Activated T-cell treated with anti-CD3 and anti-CD28 coated beads, Interleukin-2, amount 50 U/mL, for 72 hours (primary cell): ENCODE data around the gene BMP7. TPM values are rescaled to one million over a fixed set of nuclear protein-coding genes. Genes with fewer than 3 reads are reported as not detected.

Source experiments
- ATAC-seq, 2 donors: fragments of 150-1000 bp; cut with Tn5 transposase; replicated peaks in 1 of 2; 2 replicates each; pipeline ENCODE4 v1.10.0; 2021; ENCODE audit warnings: moderate library complexity in 2 of 2, mild to moderate bottlenecking in 1 of 2
- DNase-seq, 2 donors: peaks; one replicate each; pipeline ENCODE4 v3.0.0; 2021 to 2022; ENCODE audit warnings: mixed read lengths in 1 of 2
- H3K27ac Mint-ChIP-seq: one replicate; pipeline ENCODE4 v1.8.0; 2022; ENCODE audit warnings: mild to moderate bottlenecking, moderate library complexity, mixed read lengths
- H3K27me3 Mint-ChIP-seq: one replicate; pipeline ENCODE4 v1.8.0; 2022; ENCODE audit warnings: low read depth, mixed read lengths
- H3K36me3 Mint-ChIP-seq, 2 donors: one replicate each; pipeline ENCODE4 v1.8.0; 2022; ENCODE audit warnings: mixed read lengths in 2 of 2, mild to moderate bottlenecking in 1 of 2; ENCODE audit not compliant: insufficient read depth in 2 of 2
- H3K4me1 Mint-ChIP-seq: one replicate; pipeline ENCODE4 v1.8.0; 2022; ENCODE audit warnings: low read depth, mixed read lengths
- H3K4me3 Mint-ChIP-seq, 2 donors: one replicate each; pipeline ENCODE4 v1.8.0; 2022; ENCODE audit warnings: mild to moderate bottlenecking in 2 of 2, mixed read lengths in 2 of 2, moderate library complexity in 2 of 2
- H3K9me3 Mint-ChIP-seq, 2 donors: one replicate each; pipeline ENCODE4 v1.8.0; 2022; ENCODE audit warnings: mixed read lengths in 2 of 2
- total RNA-seq, 2 donors: library from RNA; stranded (reverse); gene quantifications; one replicate each; pipeline ENCODE4 v1.2.3, GENCODE V29; 2022

Gene BMP7
- total RNA-seq, 2 donors from 2014 or later: 0.31 to 0.39 TPM

GRCh38 chr20:57211908-57212533 lies 54.4 kb downstream of the BMP7 start:
- no peak for DNase-seq
- Mint-ChIP-seq H3K27me3 (peaks cover 12% of the 10 kb centered on the region), H3K36me3 (peaks cover 1 to 2% of the 10 kb centered on the region in 2 donors), H3K4me1 (no peaks in the 10 kb centered on the region), H3K27ac (no peak overlapping the region), H3K4me3 (no peak overlapping the region), H3K9me3 (peaks cover 3 to 4% of the 10 kb centered on the region in 2 donors)
- no peak for ATAC-seq

- H3K27ac Mint-ChIP-seq: no peak overlapping the region
- peaks cover 1 to 3% of the 10 kb centered on the region in 2 donors for H3K36me3 Mint-ChIP-seq
- peaks cover 5% of the 10 kb centered on the region in 2 donors for H3K9me3 Mint-ChIP-seq
- DNase-seq (no peak), ATAC-seq (no peak)
- no peak overlapping the region for H3K4me3 Mint-ChIP-seq
- H3K4me1 Mint-ChIP-seq: no peaks in the 10 kb centered on the region
- H3K27me3 Mint-ChIP-seq: peaks cover 12% of the 10 kb centered on the region
These were observed 55.0 kb downstream of the BMP7 start for GRCh38 chr20:57211406-57211805.

GRCh38 chr20:57210911-57211280 lies 55.5 kb downstream of the BMP7 start:
- no peak for DNase-seq
- H3K9me3 Mint-ChIP-seq: peaks cover 5% of the 10 kb centered on the region in 2 donors
- H3K27ac Mint-ChIP-seq: no peak overlapping the region
- no peaks in the 10 kb centered on the region for H3K4me1 Mint-ChIP-seq
- H3K4me3 Mint-ChIP-seq: no peak overlapping the region
- peaks cover 1 to 3% of the 10 kb centered on the region in 2 donors for H3K36me3 Mint-ChIP-seq
- peaks cover 12% of the 10 kb centered on the region for H3K27me3 Mint-ChIP-seq
- no peak for ATAC-seq

- Mint-ChIP-seq H3K27ac (no peak overlapping the region), H3K4me3 (no peak overlapping the region), H3K4me1 (no peaks in the 10 kb centered on the region), H3K9me3 (peaks cover 5% of the 10 kb centered on the region in 2 donors), H3K36me3 (peaks cover 1 to 3% of the 10 kb centered on the region in 2 donors), H3K27me3 (peaks cover 12% of the 10 kb centered on the region)
- DNase-seq: no peak
- ATAC-seq: no peak
These were observed 56.2 kb downstream of the BMP7 start for GRCh38 chr20:57210054-57210910.

GRCh38 chr20:57209413-57209812 lies 57.0 kb downstream of the BMP7 start:
- Mint-ChIP-seq H3K36me3 (peaks cover 0 to 3% of the 10 kb centered on the region in 2 donors), H3K4me1 (no peaks in the 10 kb centered on the region), H3K27me3 (peaks cover 12% of the 10 kb centered on the region), H3K27ac (no peak overlapping the region), H3K4me3 (no peak overlapping the region), H3K9me3 (peaks cover 5% of the 10 kb centered on the region in 2 donors)
- ATAC-seq: no peak
- no peak for DNase-seq

- peaks cover 0 to 3% of the 10 kb centered on the region in 2 donors for H3K36me3 Mint-ChIP-seq
- H3K4me1 Mint-ChIP-seq: no peaks in the 10 kb centered on the region
- ATAC-seq: no peak
- H3K9me3 Mint-ChIP-seq: peaks cover 5% of the 10 kb centered on the region in 2 donors
- H3K27me3 Mint-ChIP-seq: peaks cover 11% of the 10 kb centered on the region
- DNase-seq: no peak
- H3K4me3 Mint-ChIP-seq: no peak overlapping the region
- no peak overlapping the region for H3K27ac Mint-ChIP-seq
These were observed 58.2 kb downstream of the BMP7 start for GRCh38 chr20:57208198-57208597.

GRCh38 chr20:57207251-57207650 lies 59.2 kb downstream of the BMP7 start:
- peaks cover 5% of the 10 kb centered on the region in 2 donors for H3K9me3 Mint-ChIP-seq
- ATAC-seq (no peak), DNase-seq (no peak)
- no peak overlapping the region for H3K4me3 Mint-ChIP-seq
- H3K27ac Mint-ChIP-seq: no peak overlapping the region
- no peaks in the 10 kb centered on the region for H3K4me1 Mint-ChIP-seq
- H3K36me3 Mint-ChIP-seq: peaks cover 0 to 3% of the 10 kb centered on the region in 2 donors
- peaks cover 7% of the 10 kb centered on the region for H3K27me3 Mint-ChIP-seq

GRCh38 chr20:57205606-57206219 lies 60.7 kb downstream of the BMP7 start:
- Mint-ChIP-seq H3K4me3 (no peak overlapping the region), H3K27ac (no peak overlapping the region), H3K36me3 (peaks cover 0 to 3% of the 10 kb centered on the region in 2 donors), H3K27me3 (no peaks in the 10 kb centered on the region), H3K4me1 (no peaks in the 10 kb centered on the region), H3K9me3 (peaks cover 5% of the 10 kb centered on the region in 2 donors)
- no peak for DNase-seq
- no peak for ATAC-seq

GRCh38 chr20:57203986-57204385 lies 62.5 kb downstream of the BMP7 start:
- no peak for ATAC-seq
- Mint-ChIP-seq H3K27me3 (no peaks in the 10 kb centered on the region), H3K9me3 (peaks cover 5% of the 10 kb centered on the region in 2 donors), H3K27ac (no peak overlapping the region), H3K4me1 (no peaks in the 10 kb centered on the region), H3K36me3 (peaks cover 0 to 3% of the 10 kb centered on the region in 2 donors), H3K4me3 (no peak overlapping the region)
- DNase-seq: no peak

- Mint-ChIP-seq H3K4me3 (no peak overlapping the region), H3K9me3 (peaks cover 5% of the 10 kb centered on the region in 2 donors), H3K4me1 (no peaks in the 10 kb centered on the region), H3K36me3 (peaks cover 0 to 3% of the 10 kb centered on the region in 2 donors), H3K27me3 (no peaks in the 10 kb centered on the region), H3K27ac (no peak overlapping the region)
- DNase-seq: no peak
- no peak for ATAC-seq
These were observed 63.2 kb downstream of the BMP7 start for GRCh38 chr20:57203204-57203603.

GRCh38 chr20:57202309-57202708 lies 64.1 kb downstream of the BMP7 start:
- no peak for ATAC-seq
- Mint-ChIP-seq H3K4me1 (no peaks in the 10 kb centered on the region), H3K36me3 (peaks cover 0 to 3% of the 10 kb centered on the region in 2 donors), H3K4me3 (no peak overlapping the region), H3K27me3 (no peaks in the 10 kb centered on the region), H3K27ac (no peak overlapping the region), H3K9me3 (peaks cover 4 to 5% of the 10 kb centered on the region in 2 donors)
- no peak for DNase-seq

GRCh38 chr20:57200882-57201695 lies 65.4 kb downstream of the BMP7 start:
- H3K9me3 Mint-ChIP-seq: no peaks in the 10 kb centered on the region
- ATAC-seq: no peak

More at GRCh38 chr20:57200882-57201695, 65.4 kb downstream of the BMP7 start:
- Mint-ChIP-seq H3K27me3 (no peaks in the 10 kb centered on the region), H3K4me3 (no peak overlapping the region), H3K36me3 (no peaks in the 10 kb centered on the region), H3K4me1 (no peaks in the 10 kb centered on the region), H3K27ac (no peak overlapping the region)
- no peak for DNase-seq
